Lower lobe of right lung (tissue), 2 donors: Measurements from ENCODE around the gene NUB1. TPM values are rescaled to one million over a fixed set of nuclear protein-coding genes. Genes with fewer than 3 reads are reported as not detected.

Experiments used
- ATAC-seq, 2 donors: fragments of 200-7000 bp; cut with Tn5 transposase; one replicate each; pipeline ENCODE4 v1.9.1; 2020 to 2022; ENCODE audit warnings: mild to moderate bottlenecking in 2 of 2, moderate library complexity in 2 of 2
- DNase-seq: peaks from one replicate; pipeline ENCODE4 v3.0.0-alpha.2; 2020
- H3K27ac ChIP-seq: fragments of 200-600 bp; one replicate; pipeline ENCODE4 v1.8.0; 2022
- H3K27me3 ChIP-seq: fragments of 200-600 bp; one replicate; pipeline ENCODE4 v1.8.0; 2022; ENCODE audit warnings: low read depth
- H3K36me3 ChIP-seq: fragments of 200-600 bp; one replicate; pipeline ENCODE4 v1.8.0; 2022; ENCODE audit warnings: mild to moderate bottlenecking
- H3K4me1 ChIP-seq: fragments of 200-600 bp; one replicate; pipeline ENCODE4 v1.8.0; 2022
- H3K4me3 ChIP-seq: fragments of 200-600 bp; one replicate; pipeline ENCODE4 v1.8.0; 2022; ENCODE audit warnings: mild to moderate bottlenecking
- H3K9me3 ChIP-seq: fragments of 200-600 bp; one replicate; pipeline ENCODE4 v1.8.0; 2022
- CTCF ChIP-seq: fragments of 200-600 bp; IDR thresholded peaks from one replicate; pipeline ENCODE4 v1.8.0; 2022; ENCODE audit warnings: antibody characterized with exemption, mild to moderate bottlenecking
- intact Hi-C: fragments of 100-400 bp; cut with DNase I; formaldehyde crosslinking; loops from one replicate; pipeline ENCODE4 v1.11.0; 2022
- total RNA-seq: library from RNA; stranded (reverse); fragmentation: NEBNext Ultra II Directional; extraction: Animal tissue kit (Norgen Biotek cat#: 25700); gene quantifications from one replicate; pipeline ENCODE4 v1.2.1, GENCODE V29; 2021
- donor health status: DM: no; HTN: yes; CAD: no; lungs with severe emphysema.

NUB1 gene
- total RNA-seq, 1 donor from 2014 or later: 53.7 TPM

- ATAC-seq: peak in 1 of 2 donors; percentile 9
- Histone ChIP-seq H3K4me1 (peaks cover 22% of the 10 kb centered on the region), H3K27ac (peak overlapping the region; percentile 85), H3K9me3 (no peaks in the 10 kb centered on the region), H3K4me3 (peak overlapping the region; percentile 79), H3K36me3 (peaks cover 17% of the 10 kb centered on the region), H3K27me3 (no peaks in the 10 kb centered on the region)
- TF ChIP-seq CTCF: peak; percentile 13
- intact Hi-C loops: no loop called here
- no peak for DNase-seq
Observed at GRCh38 chr7:151340794-151341356, 737 bp upstream of the NUB1 start.

GRCh38 chr7:151342102-151342646, 562 bp downstream of the NUB1 start:
- DNase-seq (no peak), ATAC-seq (no peak)
- H3K27me3 ChIP-seq: no peaks in the 10 kb centered on the region
- H3K4me3 ChIP-seq: peak overlapping the region; percentile 79
- H3K27ac ChIP-seq: peak overlapping the region; percentile 85
- H3K36me3 ChIP-seq: peaks cover 30% of the 10 kb centered on the region
- intact Hi-C loops: no loop called here
- H3K4me1 ChIP-seq: peaks cover 22% of the 10 kb centered on the region
- no peaks in the 10 kb centered on the region for H3K9me3 ChIP-seq
- TF ChIP-seq CTCF: no peak

GRCh38 chr7:151342811-151343210, 1.2 kb downstream of the NUB1 start:
- Histone ChIP-seq H3K27ac (peak overlapping the region; percentile 85), H3K4me1 (peaks cover 22% of the 10 kb centered on the region), H3K9me3 (no peaks in the 10 kb centered on the region), H3K4me3 (peak overlapping the region; percentile 79), H3K27me3 (no peaks in the 10 kb centered on the region), H3K36me3 (peaks cover 36% of the 10 kb centered on the region)
- no peak for TF ChIP-seq CTCF
- DNase-seq (no peak), ATAC-seq (no peak)
- intact Hi-C loops: no loop called here

- no peaks in the 10 kb centered on the region for H3K27me3 ChIP-seq
- H3K27ac ChIP-seq: no peak overlapping the region
- intact Hi-C loops: no loop called here
Observed at GRCh38 chr7:151343516-151343915, 1.9 kb downstream of the NUB1 start.

More at GRCh38 chr7:151343516-151343915, 1.9 kb downstream of the NUB1 start:
- no peak for ATAC-seq
- peaks cover 43% of the 10 kb centered on the region for H3K36me3 ChIP-seq
- TF ChIP-seq CTCF: no peak
- H3K4me1 ChIP-seq: peaks cover 22% of the 10 kb centered on the region
- H3K9me3 ChIP-seq: no peaks in the 10 kb centered on the region
- no peak overlapping the region for H3K4me3 ChIP-seq
- no peak for DNase-seq
